Measurements from ENCODE around the gene CCNL2.
A peak's percentile ranks its signal among the peaks of the same experiment; 100 is the strongest.
"Not testable (repeated sequence)": the region's sequence is repeated elsewhere in the genome, so short reads cannot be mapped to it uniquely, and the experiment has no call there.

CCNL2 gene

DNA sequence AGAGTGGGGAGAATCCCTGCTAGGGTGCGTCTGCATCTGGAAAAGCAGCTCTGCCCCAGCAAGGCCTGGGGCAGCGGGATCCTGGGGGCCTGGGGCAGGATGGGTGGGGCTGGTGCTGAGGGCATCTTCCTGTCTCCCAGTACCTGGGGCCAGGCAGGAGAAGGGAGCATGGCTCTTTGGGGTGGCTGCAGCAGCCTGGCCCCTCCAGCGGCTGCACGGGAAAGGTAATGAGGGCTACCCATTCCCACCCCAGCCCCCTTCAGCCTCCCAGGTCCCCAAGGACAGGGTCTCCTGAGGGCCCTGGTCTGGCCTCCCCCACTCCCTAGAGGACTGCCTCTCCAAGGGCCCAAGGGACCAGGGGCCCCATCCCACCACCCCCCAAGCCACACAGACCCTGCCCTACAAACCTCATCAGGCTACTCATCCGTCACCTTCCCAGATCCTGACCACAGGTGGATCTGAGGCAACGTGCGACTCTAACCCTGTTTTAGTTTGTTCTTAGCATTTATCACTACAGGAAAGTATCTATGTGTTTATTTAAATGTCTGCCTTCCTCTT is 22.9 kb upstream of the CCNL2 start:
- Histone ChIP-seq H3K27ac (peak overlapping the region in 9 of 21 experiments; percentile 5 to 68 (median 47)), H3K4me3 (no peak overlapping the region)

- Histone ChIP-seq H3K27ac (peak within 1 kb of the TSS in 15 of 21 experiments; percentile 11 to 72 (median 56)), H3K4me3 (peak within 1 kb of the TSS; percentile 13 to 44 (median 20))
Observed at GRCh38 chr1:1421147-1421906, 22.2 kb upstream of the CCNL2 start, which contains the start of gene ANKRD65. Gene ANKRD65 (minus strand): TSS chr1:1421276. CDS start chr1:1421005, 271 bp downstream.

DNA sequence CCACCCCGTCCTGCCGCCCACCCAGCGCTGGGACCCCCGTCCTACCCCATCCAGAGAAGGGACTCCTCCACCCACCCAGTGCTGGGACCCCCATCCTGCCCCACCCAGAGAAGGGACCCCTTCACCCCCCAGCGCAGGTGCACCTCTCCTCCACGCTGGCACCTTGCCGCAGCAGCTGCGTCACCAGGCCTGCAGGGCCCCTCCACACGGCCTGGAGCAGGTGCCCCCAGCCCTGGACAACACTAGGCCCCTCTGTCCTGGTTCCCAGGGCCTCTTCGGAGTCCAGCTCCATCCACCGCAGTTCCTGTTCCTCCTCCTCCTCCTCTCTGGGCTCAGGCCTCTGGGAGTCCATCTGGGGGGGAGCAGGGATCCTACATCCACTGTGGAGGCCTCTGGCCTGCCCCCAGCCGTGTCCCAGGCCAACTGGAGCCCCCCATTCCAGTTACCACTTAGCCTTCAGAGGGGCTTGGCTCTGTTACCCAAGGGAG is 21.6 kb upstream of the CCNL2 start:
- Histone ChIP-seq H3K4me3 (peak overlapping the region; percentile 13 to 44 (median 20)), H3K27ac (peak overlapping the region in 14 of 21 experiments; percentile 11 to 72 (median 51))

DNA sequence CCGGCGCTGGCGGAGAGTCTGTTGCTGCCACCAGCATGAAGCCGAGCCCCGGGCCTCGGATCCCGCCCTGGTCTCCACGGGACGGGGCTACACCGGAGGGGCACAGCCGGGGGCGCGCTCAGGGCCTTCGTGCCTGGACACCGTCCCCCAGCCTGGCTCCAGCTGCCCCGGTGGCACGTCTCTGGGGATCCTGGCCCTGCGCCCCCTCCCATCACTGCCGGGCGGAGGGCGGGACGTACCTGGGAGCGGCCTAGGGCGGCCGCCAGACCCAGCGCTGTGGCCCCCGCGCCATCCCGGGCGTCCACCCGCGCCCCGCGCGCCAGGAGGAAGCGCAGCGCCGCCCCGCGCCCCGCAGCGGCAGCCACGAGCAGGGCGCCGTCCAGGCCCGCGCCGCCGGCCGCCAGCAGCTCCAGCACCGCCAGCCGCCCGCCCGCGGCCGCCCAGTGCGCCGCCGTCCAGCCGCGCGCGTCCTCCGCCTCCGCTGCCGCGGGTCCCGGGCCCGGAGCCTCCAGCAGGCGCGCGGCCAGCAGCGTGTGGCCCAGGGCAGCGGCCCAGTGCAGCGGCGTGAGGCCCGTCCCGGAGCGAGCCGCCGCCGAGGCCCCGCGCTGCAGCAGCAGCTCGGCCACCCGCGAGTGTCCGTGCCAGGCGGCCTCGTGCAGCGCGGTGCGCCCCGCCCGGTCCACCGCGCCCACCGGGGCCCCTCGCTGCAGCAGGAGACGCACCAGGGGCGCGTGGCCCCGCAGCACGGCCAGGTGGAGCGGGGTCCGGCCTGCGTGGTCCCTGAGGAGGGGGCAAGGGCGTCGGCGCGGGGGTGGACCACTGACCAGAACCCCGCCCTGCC is 20.9 kb upstream of the CCNL2 start:
- Histone ChIP-seq H3K27ac (peak overlapping the region in 17 of 21 experiments; percentile 18 to 79 (median 68)), H3K4me3 (peak overlapping the region; percentile 13 to 44 (median 23))

DNA sequence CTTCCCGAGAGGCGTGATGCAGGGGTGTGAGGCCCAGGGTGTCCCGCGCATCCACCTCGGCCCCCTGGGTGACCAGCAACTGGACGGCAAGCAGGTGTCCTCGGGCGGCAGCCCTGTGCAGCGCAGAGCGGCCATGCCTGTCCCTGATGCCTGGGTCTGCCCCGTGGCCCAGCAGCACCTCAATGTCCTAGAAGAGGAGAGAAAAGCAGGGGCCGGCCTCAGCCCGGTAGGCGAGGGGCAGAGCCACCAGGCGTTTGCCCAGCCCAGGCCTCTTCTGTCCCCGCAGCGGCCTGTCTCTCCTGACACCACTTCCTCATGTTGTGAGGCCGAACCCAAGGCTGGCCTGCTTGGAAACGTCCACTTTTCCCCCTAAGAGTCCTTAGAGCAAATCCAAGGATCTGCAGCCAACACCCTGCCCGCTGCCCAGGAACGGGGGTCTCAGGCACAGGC is 20.3 kb upstream of the CCNL2 start:
- Histone ChIP-seq H3K27ac (peak overlapping the region in 15 of 21 experiments; percentile 26 to 79 (median 72)), H3K4me3 (peak overlapping the region in 3 of 7 experiments; percentile 21 to 44 (median 23))

GRCh38 chr1:1418464-1419362 is 19.6 kb upstream of the CCNL2 start:
- peak overlapping the region in 12 of 21 experiments; percentile 16 to 77 (median 58) for H3K27ac ChIP-seq
- H3K4me3 ChIP-seq: no peak overlapping the region

- H3K4me3 ChIP-seq: not testable (repeated sequence)
- H3K27ac ChIP-seq: peak overlapping the region in 10 of 21 experiments; percentile 16 to 77 (median 58)
Observed at GRCh38 chr1:1417825-1418463, 18.8 kb upstream of the CCNL2 start.

GRCh38 chr1:1417396-1417795 is 18.3 kb upstream of the CCNL2 start:
- peak overlapping the region in 6 of 21 experiments; percentile 21 to 77 (median 48) for H3K27ac ChIP-seq
- not testable (repeated sequence) for H3K4me3 ChIP-seq

- H3K27ac ChIP-seq: no peak overlapping the region
- H3K4me3 ChIP-seq: no peak overlapping the region
Observed at GRCh38 chr1:1415751-1416150, 16.6 kb upstream of the CCNL2 start.

- not testable (repeated sequence) for H3K27ac ChIP-seq, H3K4me3 ChIP-seq
Observed at GRCh38 chr1:1412311-1412902, 13.3 kb upstream of the CCNL2 start.

GRCh38 chr1:1411626-1412025 is 12.5 kb upstream of the CCNL2 start:
- Histone ChIP-seq H3K4me3 (no peak overlapping the region), H3K27ac (no peak overlapping the region)

GRCh38 chr1:1410238-1410637 is 11.1 kb upstream of the CCNL2 start:
- not testable (repeated sequence) for H3K4me3 ChIP-seq, H3K27ac ChIP-seq

GRCh38 chr1:1407636-1408318 is 8.6 kb upstream of the CCNL2 start:
- H3K27ac ChIP-seq: peak overlapping the region; percentile 84 to 97 (median 90)

DNA sequence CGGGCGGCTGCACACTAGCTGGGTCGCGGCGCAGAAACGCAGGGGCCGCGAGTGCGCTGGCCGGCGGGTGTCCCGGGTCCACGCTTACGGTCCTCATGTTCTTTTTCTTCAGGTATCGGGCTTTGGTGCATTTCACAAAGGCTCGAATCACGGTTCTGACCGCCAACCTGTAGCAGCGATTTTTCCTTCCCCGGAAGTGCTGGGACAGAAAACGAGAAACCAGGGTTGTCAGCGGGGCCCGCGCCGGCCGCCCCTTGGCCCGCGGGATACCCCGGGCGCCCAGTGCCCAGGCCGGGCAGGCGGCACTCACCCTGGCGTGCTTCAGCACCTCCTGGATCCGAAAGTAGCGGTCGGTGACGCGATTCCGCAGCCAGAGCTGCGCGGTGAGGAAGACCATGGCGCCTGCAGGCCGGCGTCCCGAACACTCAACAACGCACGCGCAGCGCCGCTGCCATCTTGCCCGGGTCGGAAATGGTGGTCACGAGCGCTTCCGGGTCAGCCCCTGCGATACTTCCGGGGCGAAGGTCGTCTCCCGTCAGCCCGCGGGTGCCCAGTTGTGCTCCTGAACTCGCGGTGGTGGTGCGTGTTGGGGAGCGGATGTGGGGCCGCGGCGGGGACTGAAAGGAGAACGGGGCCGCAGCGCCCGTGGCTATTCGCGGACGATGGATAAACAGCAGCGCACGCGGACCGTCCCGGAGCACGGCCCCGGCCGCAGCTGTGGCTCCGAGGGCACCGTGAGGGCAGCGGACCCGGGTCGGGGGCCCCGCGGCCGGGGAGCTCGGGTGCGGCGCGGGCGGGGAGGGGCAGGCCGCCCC is 7.9 kb upstream of the CCNL2 start, which contains the start of gene MRPL20:
TSS of gene MRPL20 (minus strand) at position 473 of the 815 bp plus-strand sequence. CDS start at position 397, 76 bp downstream.
- Histone ChIP-seq H3K4me3 (peak within 1 kb of the TSS; percentile 81 to 100 (median 94)), H3K27ac (peak within 1 kb of the TSS; percentile 84 to 97 (median 90))

More at GRCh38 chr1:1407636-1408318, 8.6 kb upstream of the CCNL2 start:
- H3K4me3 ChIP-seq: peak overlapping the region; percentile 81 to 100 (median 94)

GRCh38 chr1:1406101-1406820 is 7.1 kb upstream of the CCNL2 start:
- peak overlapping the region; percentile 31 to 97 (median 90) for H3K27ac ChIP-seq
- peak overlapping the region; percentile 81 to 100 (median 94) for H3K4me3 ChIP-seq

- Histone ChIP-seq H3K4me3 (no peak overlapping the region), H3K27ac (no peak overlapping the region)
Observed at GRCh38 chr1:1403653-1404052, 4.5 kb upstream of the CCNL2 start.

Data from skin epidermis (tissue), 12 donors.